Measurements from ENCODE around the gene SETD4. TPM values are rescaled to one million over a fixed set of nuclear protein-coding genes. Genes with fewer than 3 reads are reported as not detected.

SETD4 gene
- polyA plus RNA-seq, 1 experiment, result 13.7 TPM

GRCh38 chr21:36087362-36088138, 27.2 kb upstream of the SETD4 start:
- POLR2A ChIA-PET, result interaction anchor here (0.6 kb wide), 1 partner anchor 26 kb away, joined by 3 read pairs; no protein-coding TSS in a partner anchor
- 0 out of 2 replicates have a peak, but pooled peaks have one; percentile 1 for TF ChIP-seq CTCF (IDR thresholded peaks at IDR 0.05; ENCODE audit: insufficient read depth, low read depth, low read length)
- CTCF ChIA-PET, result interaction anchor here (0.6 to 1.4 kb wide), 4 partner anchors 9 to 1577 kb away, joined by 3 to 4 read pairs (median 3); no protein-coding TSS in a partner anchor
- no peak for DNase-seq (ENCODE audit: low read depth)
- Histone ChIP-seq H3K36me3 (ENCODE audit: control insufficient read depth, insufficient read depth, low read length) (no peaks in the 10 kb centered on the region), H3K27me3 (ENCODE audit: control insufficient read depth, insufficient read depth, low read length) (no peaks in the 10 kb centered on the region), H3K4me3 (ENCODE audit: low read depth, low read length) (no peak overlapping the region)

GRCh38 chr21:36082237-36082664, 21.9 kb upstream of the SETD4 start:
- CTCF ChIA-PET, result no interaction called here
- H3K36me3 ChIP-seq (ENCODE audit: control insufficient read depth, insufficient read depth, low read length), result no peaks in the 10 kb centered on the region
- no peak for DNase-seq (ENCODE audit: low read depth)
- POLR2A ChIA-PET, result interaction anchor here (0.6 to 0.7 kb wide), 2 partner anchors 22 to 27 kb away, joined by 3 to 13 read pairs; partner anchors contain the start of gene SETD4
- H3K4me3 ChIP-seq (ENCODE audit: low read depth, low read length), result no peak overlapping the region
- no peaks in the 10 kb centered on the region for H3K27me3 ChIP-seq (ENCODE audit: control insufficient read depth, insufficient read depth, low read length)
- TF ChIP-seq CTCF (IDR thresholded peaks at IDR 0.05; ENCODE audit: insufficient read depth, low read depth, low read length), result no peak

GRCh38 chr21:36080386-36080785, 20.1 kb upstream of the SETD4 start:
- DNase-seq (ENCODE audit: low read depth), result no peak
- ChIA-PET POLR2A (no interaction called here), CTCF (interaction anchor here (1.3 kb wide), 1 partner anchor 11 kb away, joined by 5 read pairs; no protein-coding TSS in a partner anchor)
- no peaks in the 10 kb centered on the region for H3K36me3 ChIP-seq (ENCODE audit: control insufficient read depth, insufficient read depth, low read length)
- no peak for TF ChIP-seq CTCF (IDR thresholded peaks at IDR 0.05; ENCODE audit: insufficient read depth, low read depth, low read length)
- H3K4me3 ChIP-seq (ENCODE audit: low read depth, low read length), result no peak overlapping the region
- H3K27me3 ChIP-seq (ENCODE audit: control insufficient read depth, insufficient read depth, low read length), result no peaks in the 10 kb centered on the region

GRCh38 chr21:36079671-36080070, 19.3 kb upstream of the SETD4 start:
- Histone ChIP-seq H3K4me3 (ENCODE audit: low read depth, low read length) (no peak overlapping the region), H3K36me3 (ENCODE audit: control insufficient read depth, insufficient read depth, low read length) (no peaks in the 10 kb centered on the region), H3K27me3 (ENCODE audit: control insufficient read depth, insufficient read depth, low read length) (no peaks in the 10 kb centered on the region)
- TF ChIP-seq CTCF (IDR thresholded peaks at IDR 0.05; ENCODE audit: insufficient read depth, low read depth, low read length), result no peak
- ChIA-PET CTCF (interaction anchor here (1.3 kb wide), 1 partner anchor 12 kb away, joined by 5 read pairs; no protein-coding TSS in a partner anchor), POLR2A (no interaction called here)
- no peak for DNase-seq (ENCODE audit: low read depth)

- no peak overlapping the region for H3K4me3 ChIP-seq (ENCODE audit: low read depth, low read length)
- DNase-seq (ENCODE audit: low read depth), result no peak
- H3K27me3 ChIP-seq (ENCODE audit: control insufficient read depth, insufficient read depth, low read length), result no peaks in the 10 kb centered on the region
- CTCF ChIA-PET, result no interaction called here
- TF ChIP-seq CTCF (IDR thresholded peaks at IDR 0.05; ENCODE audit: insufficient read depth, low read depth, low read length), result no peak
- POLR2A ChIA-PET, result no interaction called here
- no peaks in the 10 kb centered on the region for H3K36me3 ChIP-seq (ENCODE audit: control insufficient read depth, insufficient read depth, low read length)
Observed at GRCh38 chr21:36079010-36079649, 18.8 kb upstream of the SETD4 start.
